Heart right ventricle (tissue), 16 donors: ENCODE results near the gene SCARB1. TPM values are rescaled to one million over a fixed set of nuclear protein-coding genes. Genes with fewer than 3 reads are reported as not detected.
A peak's percentile ranks its signal among the peaks of the same experiment; 100 is the strongest.

Experiments
- ATAC-seq, 8 donors: fragments of 200-7000 bp; cut with Tn5 transposase; one replicate each; pipeline ENCODE4 v1.9.1; 2020; ENCODE audit warnings: mild to moderate bottlenecking in 8 of 8, moderate library complexity in 8 of 8, moderate number of reproducible peaks in 1 of 8
- DNase-seq, 2 donors: peaks; one replicate each; pipeline ENCODE4 v3.0.0-alpha.2; 2020
- H3K27ac ChIP-seq, 10 donors: fragments of 200-600 bp; sonication (generic) in 2 of 10; one replicate each; pipeline versions ENCODE4 v1.5.0 to v1.8.0; 2020 to 2022; ENCODE audit warnings: mild to moderate bottlenecking in 3 of 10
- H3K27me3 ChIP-seq, 7 donors: fragments of 200-600 bp; one replicate each; pipeline ENCODE4 v1.8.0; 2021 to 2022; ENCODE audit warnings: mild to moderate bottlenecking in 2 of 7
- H3K36me3 ChIP-seq, 9 donors: fragments of 200-600 bp; sonication (generic) in 1 of 9; one replicate each; pipeline versions ENCODE4 v1.5.0 to v1.8.0; 2020 to 2022; ENCODE audit warnings: mild to moderate bottlenecking in 2 of 9
- H3K4me1 ChIP-seq, 9 donors: fragments of 200-600 bp; sonication (generic) in 1 of 9; one replicate each; pipeline versions ENCODE4 v1.5.0 to v1.8.0; 2020 to 2022; ENCODE audit warnings: mild to moderate bottlenecking in 4 of 9
- H3K4me3 ChIP-seq, 10 donors: fragments of 200-600 bp; sonication (generic) in 2 of 10; one replicate each; pipeline versions ENCODE4 v1.5.0 to v1.8.0; 2020 to 2022; ENCODE audit warnings: mild to moderate bottlenecking in 7 of 10, moderate library complexity in 2 of 10
- H3K9me3 ChIP-seq, 11 donors: fragments of 200-600 bp in 10 of 11; sonication (generic) in 2 of 11; one replicate each; pipeline versions ENCODE4 v1.5.0 to v1.8.0; 2013 to 2022; ENCODE audit warnings: mild to moderate bottlenecking in 2 of 11, control low read depth in 1 of 11, moderate library complexity in 1 of 11
- WGBS, 2 donors: extraction: QIAGEN DNeasy Blood & Tissue Kit; methylation state at CpG; one replicate each; pipeline ENCODE4 v1.1.7; 2013; ENCODE audit warnings: inconsistent platforms in 1 of 2; 5-methylcytosine and 5-hydroxymethylcytosine counted together
- intact Hi-C, 10 donors: fragments of 100-400 bp; cut with DNase I; formaldehyde crosslinking; loops; one replicate each; pipeline versions ENCODE4 v1.11.1 to v1.14.2; 2022
- polyA plus RNA-seq, 2 donors: library from polyadenylated mRNA; stranded (reverse); fragments of 200-250 nt; gene quantifications; one replicate each; pipeline ENCODE4 v1.2.3, GENCODE V29; 2013
- total RNA-seq, 10 donors: library from RNA; stranded (reverse); fragmentation: NEBNext Ultra II Directional in 3 of 10; extraction: Animal tissue kit (Norgen Biotek cat#: 25700) in 3 of 10; gene quantifications; one replicate each; pipeline versions ENCODE4 v1.2.1 to v1.2.4, GENCODE V29; 2021 to 2023
- TF ChIP-seq, protein P1 (sequence below), 9 donors: fragments of 200-600 bp; sonication (generic) in 2 of 9; IDR thresholded peaks; one replicate each; pipeline versions ENCODE4 v1.5.0 to v1.8.0; 2021 to 2022; ENCODE audit warnings: antibody characterized with exemption in 9 of 9, mild to moderate bottlenecking in 5 of 9, moderate library complexity in 1 of 9
- donor health status: Arrhythmogenic right ventricular cardiomyopathy.
- donor health status: ischemic (EF 13 %, LVEDD 7.1; RV severe dilation, severe dysfunction).
- donor health status: healthy with polysubstance abuse.
- donor health status: DM: no; HTN: yes; CAD: no.
- donor health status: DM: no; HTN: no; CAD: no.
- donor health status: ischemic (EF 25% LVEDD 6.9; RV normal size, moderate dysfunction).
- donor health status: ischemic (EF 25% LVEDD 5.7; RV mildly dilated, moderate dysfunction).
- donor health status: healthy.
- donor health status: DM: yes; HTN: yes; CAD: no.
- donor health status: Ischemic cardiomyopathy.
- donor health status: ischemic (EF 35%, LVEDD 5.7; RV mildly dilated, moderate dysfunction).
- donor health status: nonischemic (EF 11% LVEDD 7.7; RV severe dilation, severe dysfunction).
- donor health status: DM: yes; HTN: yes; CAD: no.
- donor health status: PGD.
- donor health status: ischemic (EF 29% LVEDD 5.4; RV normal size, mild dysfunction).
- donor health status: nonischemic (EF 23%, LVEDD 6.1; RV moderate dilation, normal function).

SCARB1 gene
- total and polyA plus RNA-seq, 12 donors: 7.7 to 19.9 (median 11.5) TPM

DNA sequence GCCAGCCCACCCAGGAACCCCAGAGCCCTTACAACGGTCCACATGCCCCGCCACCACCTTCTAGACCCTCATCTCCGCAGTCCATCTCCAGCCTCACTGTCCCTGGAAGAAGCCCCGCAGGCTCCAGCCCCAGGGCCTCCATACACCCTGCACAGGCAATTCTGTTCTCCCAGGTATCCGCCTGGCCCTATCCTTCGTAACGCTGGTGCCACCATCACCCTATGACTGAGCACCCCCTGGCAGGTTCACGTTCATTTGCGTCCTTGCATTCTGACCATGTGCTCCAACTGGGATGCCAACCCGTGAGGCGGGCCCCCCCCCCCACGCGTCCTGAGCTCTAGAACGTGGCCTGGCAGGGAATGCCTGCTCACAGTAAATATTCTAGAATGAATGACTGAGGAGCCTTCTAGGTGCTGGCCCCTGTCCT lies 675 bp upstream of the SCARB1 start:
- Histone ChIP-seq H3K27me3 (no peaks in the 10 kb centered on the region), H3K36me3 (peaks cover 0 to 5% (median 0%) of the 10 kb centered on the region in 9 donors), H3K9me3 (no peaks in the 10 kb centered on the region), H3K4me3 (peak overlapping the region in 9 of 10 donors; percentile 62 to 90 (median 86)), H3K27ac (peak overlapping the region in 7 of 10 donors; percentile 9 to 84 (median 59)), H3K4me1 (peaks cover 3 to 46% (median 29%) of the 10 kb centered on the region in 9 donors)
- TF ChIP-seq, protein P1, sequence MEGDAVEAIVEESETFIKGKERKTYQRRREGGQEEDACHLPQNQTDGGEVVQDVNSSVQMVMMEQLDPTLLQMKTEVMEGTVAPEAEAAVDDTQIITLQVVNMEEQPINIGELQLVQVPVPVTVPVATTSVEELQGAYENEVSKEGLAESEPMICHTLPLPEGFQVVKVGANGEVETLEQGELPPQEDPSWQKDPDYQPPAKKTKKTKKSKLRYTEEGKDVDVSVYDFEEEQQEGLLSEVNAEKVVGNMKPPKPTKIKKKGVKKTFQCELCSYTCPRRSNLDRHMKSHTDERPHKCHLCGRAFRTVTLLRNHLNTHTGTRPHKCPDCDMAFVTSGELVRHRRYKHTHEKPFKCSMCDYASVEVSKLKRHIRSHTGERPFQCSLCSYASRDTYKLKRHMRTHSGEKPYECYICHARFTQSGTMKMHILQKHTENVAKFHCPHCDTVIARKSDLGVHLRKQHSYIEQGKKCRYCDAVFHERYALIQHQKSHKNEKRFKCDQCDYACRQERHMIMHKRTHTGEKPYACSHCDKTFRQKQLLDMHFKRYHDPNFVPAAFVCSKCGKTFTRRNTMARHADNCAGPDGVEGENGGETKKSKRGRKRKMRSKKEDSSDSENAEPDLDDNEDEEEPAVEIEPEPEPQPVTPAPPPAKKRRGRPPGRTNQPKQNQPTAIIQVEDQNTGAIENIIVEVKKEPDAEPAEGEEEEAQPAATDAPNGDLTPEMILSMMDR (IDR thresholded peaks at IDR 0.05): no peak
- intact Hi-C loops: loop anchor here in 2 of 10 donors (5.0 kb wide), 1 partner anchor 38 kb away; no protein-coding TSS in a partner anchor
- WGBS, 2 donors: 90 to 93% methylated on average over 14 of the region's 14 CpGs
- peak in 3 of 8 donors; percentile 0 to 8 (median 4) for ATAC-seq
- DNase-seq: no peak

GRCh38 chr12:124862768-124863415 lies 772 bp downstream of the SCARB1 start:
- Histone ChIP-seq H3K36me3 (peaks cover 0 to 5% (median 0%) of the 10 kb centered on the region in 9 donors), H3K27ac (peak overlapping the region in 6 of 10 donors; percentile 28 to 84 (median 69)), H3K4me3 (peak overlapping the region; percentile 62 to 90 (median 86)), H3K4me1 (peaks cover 3 to 39% (median 29%) of the 10 kb centered on the region in 9 donors), H3K9me3 (no peaks in the 10 kb centered on the region), H3K27me3 (no peaks in the 10 kb centered on the region)
- WGBS, 2 donors: 23 to 24% methylated on average over 22 of the region's 22 CpGs
- intact Hi-C loops: loop anchor here in 2 of 10 donors (5.0 kb wide), 1 partner anchor 39 kb away; no protein-coding TSS in a partner anchor
- DNase-seq: no peak
- TF ChIP-seq, protein P1 (IDR thresholded peaks at IDR 0.05): no peak
- peak in 6 of 8 donors; percentile 4 to 15 (median 8) for ATAC-seq

- 57 to 63% methylated on average over 8 of the region's 8 CpGs for WGBS, 2 donors
- no peaks in the 10 kb centered on the region for H3K27me3 ChIP-seq
- H3K9me3 ChIP-seq: no peaks in the 10 kb centered on the region
- H3K4me3 ChIP-seq: peak overlapping the region in 1 of 10 donors; percentile 86
- no peak overlapping the region for H3K27ac ChIP-seq
- peaks cover 3 to 42% (median 29%) of the 10 kb centered on the region in 9 donors for H3K4me1 ChIP-seq
- intact Hi-C loops: loop anchor here in 2 of 10 donors (5.0 kb wide), 1 partner anchor 40 kb away; no protein-coding TSS in a partner anchor
- DNase-seq (no peak), ATAC-seq (no peak)
- TF ChIP-seq, protein P1 (IDR thresholded peaks at IDR 0.05): no peak
- peaks cover 0 to 5% (median 0%) of the 10 kb centered on the region in 9 donors for H3K36me3 ChIP-seq
Observed at GRCh38 chr12:124861898-124862676, 1.6 kb downstream of the SCARB1 start.

- 37 to 44% methylated on average over 9 of the region's 9 CpGs for WGBS, 2 donors
- Histone ChIP-seq H3K4me1 (peaks cover 6 to 48% (median 32%) of the 10 kb centered on the region in 9 donors), H3K27ac (no peak overlapping the region), H3K36me3 (peaks cover 0 to 5% (median 0%) of the 10 kb centered on the region in 9 donors), H3K9me3 (no peaks in the 10 kb centered on the region), H3K4me3 (no peak overlapping the region), H3K27me3 (no peaks in the 10 kb centered on the region)
- intact Hi-C loops: loop anchor here in 2 of 10 donors (5.0 kb wide), 1 partner anchor 41 kb away; no protein-coding TSS in a partner anchor
- TF ChIP-seq, protein P1 (IDR thresholded peaks at IDR 0.05): no peak
- ATAC-seq: peak; percentile 28 to 70 (median 64)
- peak; percentile 71 to 77 for DNase-seq
Observed at GRCh38 chr12:124861492-124861891, 2.2 kb downstream of the SCARB1 start.
